ENCODE measurements around the gene AGBL4.

- TF ChIP-seq, protein P1, sequence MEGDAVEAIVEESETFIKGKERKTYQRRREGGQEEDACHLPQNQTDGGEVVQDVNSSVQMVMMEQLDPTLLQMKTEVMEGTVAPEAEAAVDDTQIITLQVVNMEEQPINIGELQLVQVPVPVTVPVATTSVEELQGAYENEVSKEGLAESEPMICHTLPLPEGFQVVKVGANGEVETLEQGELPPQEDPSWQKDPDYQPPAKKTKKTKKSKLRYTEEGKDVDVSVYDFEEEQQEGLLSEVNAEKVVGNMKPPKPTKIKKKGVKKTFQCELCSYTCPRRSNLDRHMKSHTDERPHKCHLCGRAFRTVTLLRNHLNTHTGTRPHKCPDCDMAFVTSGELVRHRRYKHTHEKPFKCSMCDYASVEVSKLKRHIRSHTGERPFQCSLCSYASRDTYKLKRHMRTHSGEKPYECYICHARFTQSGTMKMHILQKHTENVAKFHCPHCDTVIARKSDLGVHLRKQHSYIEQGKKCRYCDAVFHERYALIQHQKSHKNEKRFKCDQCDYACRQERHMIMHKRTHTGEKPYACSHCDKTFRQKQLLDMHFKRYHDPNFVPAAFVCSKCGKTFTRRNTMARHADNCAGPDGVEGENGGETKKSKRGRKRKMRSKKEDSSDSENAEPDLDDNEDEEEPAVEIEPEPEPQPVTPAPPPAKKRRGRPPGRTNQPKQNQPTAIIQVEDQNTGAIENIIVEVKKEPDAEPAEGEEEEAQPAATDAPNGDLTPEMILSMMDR (IDR thresholded peaks at IDR 0.05): no peak
- no peak for TF ChIP-seq POLR2A (IDR thresholded peaks at IDR 0.05)
- TF ChIP-seq POLR2AphosphoS5 (IDR thresholded peaks at IDR 0.05): no peak
These were observed 1447.2 kb downstream of the AGBL4 start for GRCh38 chr1:48576565-48576964.
